Naive thymus-derived CD4-positive, alpha-beta T cell (primary cell): Measurements from ENCODE around the gene CLIC3. TPM values are rescaled to one million over a fixed set of nuclear protein-coding genes. Genes with fewer than 3 reads are reported as not detected.
A peak's percentile ranks its signal among the peaks of the same experiment; 100 is the strongest.

Experiments
- ATAC-seq: fragments of 150-1000 bp; cut with Tn5 transposase; 2 replicates; pipeline ENCODE4 v1.10.0; 2021; ENCODE audit warnings: mild to moderate bottlenecking, moderate library complexity
- CTCF ChIA-PET: fragments of 350-600 bp; sonication (Branson Sonifier 250); formaldehyde crosslinking; loops from one replicate; lab custom pipeline; 2021; ENCODE audit warnings: antibody characterized with exemption; lab: Charles Lee
- POLR2A ChIA-PET: fragments of 350-600 bp; sonication (Branson Sonifier 250); formaldehyde crosslinking; loops from one replicate; lab custom pipeline; 2021; ENCODE audit warnings: antibody characterized with exemption, inconsistent platforms; lab: Charles Lee
- DNase-seq, 9 donors: peaks; one replicate each; pipeline versions ENCODE4 v3.0.0 to v3.0.0-alpha.2; 2020 to 2022; ENCODE audit warnings: mixed read lengths in 1 of 9
- H3K27ac ChIP-seq: one replicate; pipeline ENCODE4 v1.7.0; 2013; ENCODE audit warnings: mild to moderate bottlenecking, low read depth, low read length, moderate library complexity
- H3K27me3 ChIP-seq, 2 donors: one replicate each; pipeline ENCODE4 v1.7.0; 2013; ENCODE audit warnings: low read length in 2 of 2, mild to moderate bottlenecking in 2 of 2, moderate library complexity in 2 of 2; ENCODE audit not compliant: control insufficient read depth in 2 of 2, insufficient read depth in 2 of 2
- H3K36me3 ChIP-seq, 3 experiments: 1 replicate in 2 of 3; 2 replicates in 1 of 3; pipeline ENCODE4 v1.7.0; 2013; ENCODE audit warnings: low read length in 3 of 3, mild to moderate bottlenecking in 3 of 3, moderate library complexity in 1 of 3; ENCODE audit not compliant: insufficient read depth in 3 of 3, control insufficient read depth in 2 of 3
- H3K4me1 ChIP-seq, 2 donors: one replicate each; pipeline ENCODE4 v1.7.0; 2013; ENCODE audit warnings: low read length in 2 of 2, mild to moderate bottlenecking in 2 of 2, moderate library complexity in 1 of 2; ENCODE audit not compliant: control insufficient read depth in 2 of 2, insufficient read depth in 2 of 2
- H3K4me3 ChIP-seq: 2 replicates; pipeline ENCODE4 v1.7.0; 2013; ENCODE audit warnings: mild to moderate bottlenecking, low read length
- H3K9me3 ChIP-seq, 3 experiments: 1 replicate in 2 of 3; 2 replicates in 1 of 3; pipeline ENCODE4 v1.7.0; 2013; ENCODE audit warnings: low read length in 3 of 3; ENCODE audit not compliant: control insufficient read depth in 2 of 3
- H3K27ac Mint-ChIP-seq, 9 donors: one replicate each; pipeline ENCODE4 v1.8.0; 2020 to 2022; ENCODE audit warnings: mixed read lengths in 9 of 9, mild to moderate bottlenecking in 8 of 9, moderate library complexity in 5 of 9, inconsistent platforms in 2 of 9
- H3K27me3 Mint-ChIP-seq, 5 donors: one replicate each; pipeline ENCODE4 v1.8.0; 2021 to 2022; ENCODE audit warnings: mixed read lengths in 5 of 5, mild to moderate bottlenecking in 1 of 5
- H3K36me3 Mint-ChIP-seq, 5 donors: one replicate each; pipeline ENCODE4 v1.8.0; 2020 to 2022; ENCODE audit warnings: mixed read lengths in 5 of 5, mild to moderate bottlenecking in 3 of 5, inconsistent platforms in 1 of 5
- H3K4me1 Mint-ChIP-seq, 7 donors: one replicate each; pipeline ENCODE4 v1.8.0; 2020 to 2022; ENCODE audit warnings: mixed read lengths in 7 of 7, mild to moderate bottlenecking in 3 of 7, inconsistent platforms in 1 of 7
- H3K4me3 Mint-ChIP-seq, 10 donors: one replicate each; pipeline ENCODE4 v1.8.0; 2020 to 2022; ENCODE audit warnings: mild to moderate bottlenecking in 10 of 10, mixed read lengths in 10 of 10, moderate library complexity in 6 of 10, inconsistent platforms in 2 of 10
- H3K9me3 Mint-ChIP-seq, 11 donors: one replicate each; pipeline ENCODE4 v1.8.0; 2020 to 2022; ENCODE audit warnings: mixed read lengths in 11 of 11, mild to moderate bottlenecking in 4 of 11, inconsistent platforms in 1 of 11, moderate library complexity in 1 of 11
- intact Hi-C, 2 donors: fragments of 100-400 bp; cut with micrococcal nuclease; formaldehyde crosslinking; loops; one replicate each; pipeline ENCODE4 v1.15.1; 2023
- polyA plus RNA-seq, 2 donors: library from polyadenylated mRNA; unstranded; fragments of 300-500 nt; fragmentation: Illumina TruSeq; gene quantifications; one replicate each; pipeline ENCODE4 v1.2.3, GENCODE V29; 2021
- total RNA-seq, 6 experiments: library from RNA in 5 of 6; stranded (reverse) in 5 of 6; gene quantifications; 1 replicate in 5 of 6; 2 replicates in 1 of 6; pipeline ENCODE4 v1.2.3 and lab custom pipeline; 2021 to 2026

CLIC3 gene
- total and polyA plus RNA-seq, 7 experiments from 2014 or later = 0.31 to 13.0 (median 0.64) TPM; not detected in 1

GRCh38 chr9:137028263-137029057 lies 32.1 kb upstream of the CLIC3 start:
- Mint-ChIP-seq H3K4me1 (peaks cover 13 to 36% (median 32%) of the 10 kb centered on the region in 7 donors), H3K27ac (peak overlapping the region in 1 of 9 donors; percentile 42), H3K36me3 (no peaks in the 10 kb centered on the region), H3K9me3 (no peaks in the 10 kb centered on the region), H3K27me3 (peaks cover 0 to 11% (median 0%) of the 10 kb centered on the region in 5 donors), H3K4me3 (peak overlapping the region; percentile 71 to 85 (median 79))
- ATAC-seq (peak; percentile 73), DNase-seq (peak; percentile 31 to 86 (median 58))
- H3K27me3 ChIP-seq = no peaks in the 10 kb centered on the region
- intact Hi-C loops = loop anchor here (1.0 to 2.0 kb wide), 3 partner anchors 36 to 208 kb away; partner anchors contain the start of genes PAXX (in 1 of the 2) and SAPCD2 (in 1 of the 2)
- peaks cover 49 to 56% of the 10 kb centered on the region in 2 donors for H3K4me1 ChIP-seq
- H3K27ac ChIP-seq = peak overlapping the region; percentile 51
- POLR2A ChIA-PET = no interaction called here
- CTCF ChIA-PET = interaction anchor here (0.6 to 1.7 kb wide), 17 partner anchors 11 to 590 kb away, joined by 3 to 9 read pairs (median 4); partner anchors contain the start of genes CLIC3, MAN1B1 and PAXX
- no peaks in the 10 kb centered on the region for H3K36me3 ChIP-seq
- H3K4me3 ChIP-seq = peak overlapping the region; percentile 69
- H3K9me3 ChIP-seq = no peaks in the 10 kb centered on the region

- no peak for ATAC-seq
- H3K36me3 ChIP-seq = no peaks in the 10 kb centered on the region
- peak within 1 kb of the TSS; percentile 51 for H3K27ac ChIP-seq
- peak within 1 kb of the TSS; percentile 69 for H3K4me3 ChIP-seq
- H3K27me3 ChIP-seq = no peaks in the 10 kb centered on the region
- CTCF ChIA-PET = interaction anchor here (0.6 to 2.3 kb wide), 4 partner anchors 8 to 167 kb away, joined by 3 to 15 read pairs (median 3); no protein-coding TSS in a partner anchor
- H3K36me3 Mint-ChIP-seq = no peaks in the 10 kb centered on the region
- peak within 1 kb of the TSS; percentile 74 to 94 (median 84) for H3K4me3 Mint-ChIP-seq
- H3K27me3 Mint-ChIP-seq = peaks cover 0 to 11% (median 0%) of the 10 kb centered on the region in 5 donors
- intact Hi-C loops = loop anchor here (1.0 to 2.0 kb wide), 2 partner anchors 35 to 43 kb away; partner anchors contain the start of genes PAXX (in 1 of the 2) and SAPCD2 (in 1 of the 2)
- no peak for DNase-seq
- no peaks in the 10 kb centered on the region for H3K9me3 Mint-ChIP-seq
- peak within 1 kb of the TSS in 6 of 9 donors; percentile 31 to 71 (median 66) for H3K27ac Mint-ChIP-seq
- peaks cover 49 to 51% of the 10 kb centered on the region in 2 donors for H3K4me1 ChIP-seq
- POLR2A ChIA-PET = interaction anchor here (0.5 to 1.7 kb wide), 4 partner anchors 8 to 77 kb away, joined by 3 to 7 read pairs (median 4); partner anchors contain the start of gene PAXX
- H3K4me1 Mint-ChIP-seq = peaks cover 13 to 32% (median 30%) of the 10 kb centered on the region in 7 donors
- no peaks in the 10 kb centered on the region for H3K9me3 ChIP-seq
Measured at GRCh38 chr9:137027369-137028262, 31.2 kb upstream of the CLIC3 start, which contains the start of gene ABCA2. TSS of gene ABCA2 (minus strand) at chr9:137028237. CDS start at chr9:137028140, 97 bp downstream.

GRCh38 chr9:137026828-137027227 lies 30.5 kb upstream of the CLIC3 start:
- intact Hi-C loops = no loop called here
- Mint-ChIP-seq H3K9me3 (no peaks in the 10 kb centered on the region), H3K4me3 (peak overlapping the region in 9 of 10 donors; percentile 58 to 94 (median 81)), H3K27me3 (peaks cover 0 to 11% (median 0%) of the 10 kb centered on the region in 5 donors), H3K27ac (peak overlapping the region in 2 of 9 donors; percentile 31 to 67), H3K4me1 (peaks cover 13 to 30% (median 27%) of the 10 kb centered on the region in 7 donors), H3K36me3 (no peaks in the 10 kb centered on the region)
- no peaks in the 10 kb centered on the region for H3K36me3 ChIP-seq
- no peak for DNase-seq
- no peak overlapping the region for H3K27ac ChIP-seq
- H3K4me1 ChIP-seq = peaks cover 42 to 45% of the 10 kb centered on the region in 2 donors
- ChIA-PET CTCF (interaction anchor here (0.6 to 2.3 kb wide), 2 partner anchors 8 to 166 kb away, joined by 3 to 15 read pairs; no protein-coding TSS in a partner anchor), POLR2A (interaction anchor here (0.5 to 1.7 kb wide), 3 partner anchors 8 to 35 kb away, joined by 3 to 7 read pairs (median 3); partner anchors contain the start of gene PAXX)
- H3K27me3 ChIP-seq = no peaks in the 10 kb centered on the region
- no peak overlapping the region for H3K4me3 ChIP-seq
- no peaks in the 10 kb centered on the region for H3K9me3 ChIP-seq
- ATAC-seq = no peak

- ATAC-seq (no peak), DNase-seq (no peak)
- peak overlapping the region in 1 of 9 donors; percentile 2 for H3K27ac Mint-ChIP-seq
- no peak overlapping the region for H3K4me3 ChIP-seq
- peaks cover 38 to 41% of the 10 kb centered on the region in 2 donors for H3K4me1 ChIP-seq
- intact Hi-C loops = no loop called here
- peaks cover 0 to 11% (median 0%) of the 10 kb centered on the region in 5 donors for H3K27me3 Mint-ChIP-seq
- H3K9me3 Mint-ChIP-seq = no peaks in the 10 kb centered on the region
- H3K27ac ChIP-seq = no peak overlapping the region
- H3K4me1 Mint-ChIP-seq = peaks cover 13 to 28% (median 25%) of the 10 kb centered on the region in 7 donors
- peak overlapping the region in 5 of 10 donors; percentile 13 to 85 (median 58) for H3K4me3 Mint-ChIP-seq
- no peaks in the 10 kb centered on the region for H3K9me3 ChIP-seq
- POLR2A ChIA-PET = interaction anchor here (0.8 to 1.7 kb wide), 2 partner anchors 9 to 34 kb away, joined by 3 to 7 read pairs; partner anchors contain the start of gene PAXX
- H3K27me3 ChIP-seq = no peaks in the 10 kb centered on the region
- CTCF ChIA-PET = interaction anchor here (0.9 to 2.3 kb wide), 2 partner anchors 9 to 20 kb away, joined by 5 to 15 read pairs; no protein-coding TSS in a partner anchor
- no peaks in the 10 kb centered on the region for H3K36me3 Mint-ChIP-seq
- H3K36me3 ChIP-seq = no peaks in the 10 kb centered on the region
Measured at GRCh38 chr9:137026384-137026783, 30.0 kb upstream of the CLIC3 start.

- Mint-ChIP-seq H3K36me3 (no peaks in the 10 kb centered on the region), H3K4me3 (no peak overlapping the region), H3K9me3 (no peaks in the 10 kb centered on the region), H3K27me3 (peaks cover 0 to 8% (median 0%) of the 10 kb centered on the region in 5 donors), H3K4me1 (peaks cover 11 to 23% (median 20%) of the 10 kb centered on the region in 7 donors), H3K27ac (no peak overlapping the region)
- Histone ChIP-seq H3K4me1 (peaks cover 30 to 33% of the 10 kb centered on the region in 2 donors), H3K9me3 (no peaks in the 10 kb centered on the region), H3K36me3 (no peaks in the 10 kb centered on the region), H3K4me3 (no peak overlapping the region), H3K27ac (no peak overlapping the region), H3K27me3 (no peaks in the 10 kb centered on the region)
- intact Hi-C loops = no loop called here
- DNase-seq = no peak
- CTCF ChIA-PET = interaction anchor here (0.9 to 2.3 kb wide), 2 partner anchors 10 to 21 kb away, joined by 5 to 15 read pairs; no protein-coding TSS in a partner anchor
- POLR2A ChIA-PET = interaction anchor here (1.7 kb wide), 1 partner anchor 10 kb away, joined by 7 read pairs; no protein-coding TSS in a partner anchor
- ATAC-seq = no peak
Measured at GRCh38 chr9:137025517-137025966, 29.2 kb upstream of the CLIC3 start.
